Astrocyte (in vitro differentiated cells and primary cell): ENCODE measurements around the gene MYH10.

Experiments
- CTCF ChIP-seq: IDR thresholded peaks from 2 replicates; pipeline ENCODE4 v1.5.1; 2011; ENCODE audit warnings: low read depth, mild to moderate bottlenecking, inconsistent platforms, low read length, moderate library complexity; ENCODE audit not compliant: insufficient read depth
- EZH2 ChIP-seq: IDR thresholded peaks from 2 replicates; pipeline ENCODE4 v1.6.1; 2012; ENCODE audit warnings: mild to moderate bottlenecking, low read length, inconsistent platforms; ENCODE audit not compliant: insufficient read depth

GRCh38 chr17:8628172-8628571 lies 2.4 kb downstream of the MYH10 start:
- TF ChIP-seq CTCF (no peak), EZH2 (no peak)
